Measurements from ENCODE around the gene HES4. TPM values are rescaled to one million over a fixed set of nuclear protein-coding genes. Genes with fewer than 3 reads are reported as not detected.

Gene HES4
- total and polyA plus RNA-seq, 2 donors (not counting 3 experiments of a cell fraction or from before 2014, with no cell fraction given) = 30.5 to 37.6 TPM

GRCh38 chr1:974293-974640, 25.6 kb downstream of the HES4 start:
- Histone ChIP-seq H3K4me3 (replicated peaks in 1 of 3; ENCODE audit: insufficient read depth in 1 of 3, low read depth in 1 of 3, low read length in 3 of 3) (no peak overlapping the region), H3K79me2 (ENCODE audit: control insufficient read depth, insufficient read depth, low read length) (no peaks in the 10 kb centered on the region), H3K27ac (ENCODE audit: insufficient read depth, low read depth, low read length) (no peak overlapping the region), H3K27me3 (ENCODE audit: control insufficient read depth in 2 of 2, insufficient read depth in 2 of 2, low read length in 2 of 2) (peaks cover 2% of the 10 kb centered on the region in 2 experiments), H2AFZ (ENCODE audit: low read depth, low read length) (no peak overlapping the region), H3K9me3 (replicated peaks; ENCODE audit: control insufficient read depth, insufficient read depth, low read length) (no peaks in the 10 kb centered on the region), H3K4me1 (ENCODE audit: control insufficient read depth, extremely low read depth, insufficient read depth, low read length) (no peaks in the 10 kb centered on the region), H3K36me3 (ENCODE audit: control insufficient read depth in 2 of 2, extremely low read depth in 1 of 2, insufficient read depth in 2 of 2, low read length in 2 of 2) (no peaks in the 10 kb centered on the region), H3K9me1 (replicated peaks; ENCODE audit: control insufficient read depth, extremely low read depth, insufficient read depth, low read length) (no peaks in the 10 kb centered on the region), H4K20me1 (replicated peaks; ENCODE audit: control insufficient read depth, extremely low read depth, insufficient read depth, low read length) (no peaks in the 10 kb centered on the region), H3K9ac (replicated peaks; ENCODE audit: extremely low read depth, insufficient read depth, low read length) (no peak overlapping the region), H3K4me2 (ENCODE audit: insufficient read depth, low read length) (no peak overlapping the region)
- dilution Hi-C loops (cut with MboI; ENCODE audit: extremely low pct_ligation_motif_present, low sequenced_read_pairs) (no loop called here), intact Hi-C loops (cut with micrococcal nuclease) (no loop called here)
- TF ChIP-seq POLR2AphosphoS5 (IDR thresholded peaks at IDR 0.05; ENCODE audit: insufficient read depth, low read depth, low read length) (no peak), MYC (IDR thresholded peaks at IDR 0.05; ENCODE audit: low read depth, low read length) (no peak), GATA2 (IDR thresholded peaks at IDR 0.05; ENCODE audit: insufficient read depth, insufficient read length, low read depth, low read length) (no peak), EZH2 (IDR thresholded peaks at IDR 0.05; ENCODE audit: borderline replicate concordance, low read depth, low read length, severe bottlenecking) (no peak), POLR2A (IDR thresholded peaks at IDR 0.05; ENCODE audit: low read depth, low read length) (no peak), CTCF (IDR thresholded peaks at IDR 0.05; ENCODE audit: extremely low read depth in 1 of 2, insufficient read depth in 1 of 2, low read depth in 1 of 2, low read length in 2 of 2) (no peak), MAX (IDR thresholded peaks at IDR 0.05; ENCODE audit: insufficient read depth, insufficient read length) (no peak)
- DNase-seq (ENCODE audit: low read depth, low spot score) = no peak
- ChIA-PET POLR2A (no interaction called here), CTCF (interaction anchor here (1.2 kb wide), 1 partner anchor 10 kb away, joined by 3 read pairs; no protein-coding TSS in a partner anchor)
- no TSS peak for BruUV-seq (replicated peaks)
- FAIRE-seq = no peak
